K562 (cell line): ENCODE measurements around the gene TRRAP.

Experiments used
- CTCF ChIP-seq, 3 experiments: IDR thresholded peaks in 2 of 3; conservative IDR thresholded peaks in 1 of 3; 2 replicates each; pipeline ENCODE4 v1.5.1; 2011 to 2012; ENCODE audit warnings: low read length in 3 of 3, mild to moderate bottlenecking in 3 of 3, control low read depth in 2 of 3, improper control_type of control experiment in 1 of 3, inconsistent platforms in 1 of 3, low read depth in 1 of 3, mixed read lengths in 1 of 3, moderate library complexity in 1 of 3; ENCODE audit not compliant: insufficient read depth in 2 of 3
- EP300 ChIP-seq: IDR thresholded peaks from 2 replicates; pipeline ENCODE4 v1.6.1; 2012; ENCODE audit warnings: low read length, improper control_type of control experiment
- FOXA1 ChIP-seq: fragments of 450-650 bp; IDR thresholded peaks from 2 replicates; pipeline ENCODE4 v1.6.1; 2016; ENCODE audit warnings: mild to moderate bottlenecking, borderline replicate concordance
- GTF2B ChIP-seq: IDR thresholded peaks from 2 replicates; pipeline ENCODE4 v1.6.1; 2011; ENCODE audit not compliant: insufficient read length; ENCODE audit errors: extremely low read depth
- HNRNPLL ChIP-seq: fragments of 200-400 bp; formaldehyde crosslinking; IDR thresholded peaks from 2 replicates; pipeline ENCODE4 v1.6.1; 2017; ENCODE audit warnings: low read length, low read depth, mild to moderate bottlenecking; ENCODE audit not compliant: poor library complexity, severe bottlenecking
- KDM1A ChIP-seq, 2 experiments: fragments of 450-650 bp; IDR thresholded peaks; 2 replicates each; pipeline ENCODE4 v1.6.1; 2016; ENCODE audit warnings: mild to moderate bottlenecking in 2 of 2
- MEF2D ChIP-seq: conservative IDR thresholded peaks from 2 replicates; pipeline ENCODE4 v1.6.1; 2016; ENCODE audit warnings: low read depth, missing genetic modification characterization, missing compliant biosample characterization
- PHF20 ChIP-seq: fragments of 450-650 bp; IDR thresholded peaks from 2 replicates; pipeline ENCODE4 v1.6.1; 2018; ENCODE audit not compliant: partially characterized antibody
- PTRF ChIP-seq: fragments of 450-650 bp; IDR thresholded peaks from 2 replicates; pipeline ENCODE4 v1.6.1; 2016; ENCODE audit warnings: mild to moderate bottlenecking, missing genetic modification characterization, missing compliant biosample characterization
- REST ChIP-seq, 2 experiments: fragments of 450-650 bp; formaldehyde crosslinking in 1 of 2; IDR thresholded peaks; 2 replicates each; pipeline versions ENCODE4 v1.4.0 to v1.6.1; 2014 to 2020; ENCODE audit warnings: mild to moderate bottlenecking in 2 of 2, borderline replicate concordance in 1 of 2, low read depth in 1 of 2
- SIRT6 ChIP-seq: IDR thresholded peaks from one replicate; pipeline ENCODE4 v1.6.1; 2012; ENCODE audit warnings: low read depth, mild to moderate bottlenecking, control low read depth, inconsistent platforms, low read length, moderate library complexity
- ZNF274 ChIP-seq: IDR thresholded peaks from 2 replicates; pipeline ENCODE4 v1.6.1; 2011; ENCODE audit warnings: low read depth, mild to moderate bottlenecking, low read length, moderate library complexity, borderline replicate concordance

GRCh38 chr7:98837630-98837972, 40.7 kb upstream of the TRRAP start:
- TF ChIP-seq GTF2B (no peak), SIRT6 (no peak), REST (IDR thresholded peaks at IDR 0.05; ENCODE audit: borderline replicate concordance) (no peak), REST (CRISPR knock-in tag; IDR thresholded peaks at IDR 0.05; ENCODE audit: low read depth) (no peak), ZNF274 (no peak), CTCF (IDR thresholded peaks at IDR 0.05 in 2 of 3, conservative IDR thresholded peaks at IDR 0.05 in 1 of 3; ENCODE audit: insufficient read depth in 2 of 3, low read depth in 1 of 3, low read length in 3 of 3) (no peak), PHF20 (no peak), PTRF (tag) (no peak), FOXA1 (no peak), MEF2D (tag) (no peak), KDM1A (IDR thresholded peaks at IDR 0.05) (no peak), EP300 (no peak), HNRNPLL (no peak)
